Stimulated activated CD4-positive, alpha-beta T cell treated with anti-CD3 and anti-CD28 coated beads, Interleukin-15, amount 100 ng/mL, for 24 hours (primary cell): ENCODE results near the gene ZNF207.
"Not testable (repeated sequence)": the region's sequence is repeated elsewhere in the genome, so short reads cannot be mapped to it uniquely, and the experiment has no call there.

Source experiments
- DNase-seq: peaks from one replicate; pipeline ENCODE4 v3.0.0-alpha.2; 2020

Gene ZNF207

DNA sequence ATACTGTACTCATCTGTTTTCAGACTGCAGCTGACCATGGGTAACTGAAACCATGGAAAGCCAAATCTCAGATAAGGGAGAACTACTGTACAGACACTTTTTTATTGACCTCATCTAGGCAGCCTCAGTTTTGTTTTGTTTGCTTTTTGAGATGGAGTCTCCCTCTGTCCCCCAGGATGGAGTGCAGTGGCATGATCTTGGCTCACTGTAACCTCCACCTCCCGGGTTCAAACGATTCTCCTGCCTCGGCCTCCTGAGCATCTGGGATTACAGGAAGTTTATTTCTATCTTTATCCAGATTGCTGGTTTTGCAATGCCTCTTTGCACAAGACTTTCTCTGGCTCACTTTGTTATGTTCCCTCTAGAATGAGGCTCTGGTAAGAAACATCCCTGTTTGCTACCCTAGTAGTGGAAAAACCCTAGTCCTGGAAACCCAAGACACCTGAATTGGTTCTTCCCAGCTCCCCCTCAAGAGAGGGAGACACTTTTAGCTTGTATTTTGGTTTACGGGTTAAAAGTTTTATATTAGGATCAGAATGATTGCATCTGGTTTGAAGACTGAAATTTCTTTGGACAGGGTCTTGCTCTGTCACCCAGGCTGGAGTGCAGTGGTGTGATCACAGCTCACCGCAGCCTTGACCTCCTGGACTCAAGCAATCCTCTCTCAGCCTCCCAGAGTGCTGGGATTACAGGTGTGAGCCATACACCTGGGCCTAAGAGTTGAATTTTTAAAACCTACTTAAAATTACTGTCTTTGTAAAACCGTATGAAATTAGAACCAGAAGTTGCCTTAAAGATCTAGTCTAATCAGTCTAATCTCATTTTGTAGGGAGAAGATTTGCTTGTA is 38.9 kb downstream of the ZNF207 start:
- no peak for DNase-seq

GRCh38 chr17:32393904-32394303 is 43.9 kb downstream of the ZNF207 start:
- no peak for DNase-seq

DNA sequence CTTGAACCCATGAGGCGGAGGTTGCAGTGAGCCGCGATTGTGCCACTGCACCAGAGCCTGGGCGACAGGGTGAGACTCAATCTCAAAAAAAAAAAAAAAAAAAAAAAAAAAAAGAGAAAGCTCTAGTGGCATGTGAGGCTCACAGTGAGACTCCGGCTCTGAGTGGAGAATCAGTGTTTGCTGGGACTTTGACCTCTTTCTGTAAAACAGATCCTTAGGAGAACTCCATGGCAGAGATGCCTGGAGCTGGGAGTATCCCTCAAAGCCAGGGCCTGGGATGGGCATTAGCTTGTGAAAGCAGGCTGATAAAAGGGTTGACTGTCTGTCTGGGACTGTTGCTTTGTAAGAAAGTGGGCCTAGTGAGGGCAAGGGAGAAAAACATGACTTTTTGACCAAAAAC is 46.4 kb downstream of the ZNF207 start:
- no peak for DNase-seq

GRCh38 chr17:32398946-32399345 is 49.0 kb downstream of the ZNF207 start:
- DNase-seq, result no peak

- not testable (repeated sequence) for DNase-seq
These were observed 60.1 kb downstream of the ZNF207 start for GRCh38 chr17:32410085-32410484.

- DNase-seq, result no peak
These were observed 76.9 kb downstream of the ZNF207 start for GRCh38 chr17:32426894-32427293.

GRCh38 chr17:32429598-32429997 is 79.6 kb downstream of the ZNF207 start:
- DNase-seq, result no peak
